Astrocyte (in vitro differentiated cells and primary cell): Measurements from ENCODE around the gene TNFAIP6. TPM values are rescaled to one million over a fixed set of nuclear protein-coding genes. Genes with fewer than 3 reads are reported as not detected.
A peak's percentile ranks its signal among the peaks of the same experiment; 100 is the strongest.

Experiments used
- DNase-seq: peaks from one replicate; pipeline ENCODE4 v3.0.0-alpha.2; 2010; ENCODE audit warnings: low read depth
- FAIRE-seq: peaks from 2 replicates; lab custom pipeline; 2011; peaks lifted over from hg19 to GRCh38; lab: Jason Lieb, UNC
- H2AFZ ChIP-seq: 2 replicates; pipeline ENCODE4 v1.6.0; 2012; ENCODE audit warnings: low read depth, low read length, inconsistent platforms
- H3K27ac ChIP-seq: 2 replicates; pipeline ENCODE4 v1.5.1; 2011; ENCODE audit warnings: low read depth, low read length, inconsistent platforms
- H3K27me3 ChIP-seq: 2 replicates; pipeline ENCODE4 v1.6.0; 2011; ENCODE audit warnings: low read length, inconsistent platforms; ENCODE audit not compliant: insufficient read depth
- H3K36me3 ChIP-seq: 2 replicates; pipeline ENCODE4 v1.5.1; 2011; ENCODE audit warnings: low read length, inconsistent platforms; ENCODE audit not compliant: insufficient read depth
- H3K4me1 ChIP-seq: 2 replicates; pipeline ENCODE4 v1.5.1; 2011; ENCODE audit warnings: low read length, inconsistent platforms; ENCODE audit not compliant: insufficient read depth
- H3K4me2 ChIP-seq: 2 replicates; pipeline ENCODE4 v1.6.0; 2012; ENCODE audit warnings: low read length, inconsistent platforms
- H3K4me3 ChIP-seq: 2 replicates; pipeline ENCODE4 v1.5.1; 2011; ENCODE audit warnings: low read depth, mild to moderate bottlenecking, low read length, inconsistent platforms; ENCODE audit not compliant: insufficient read depth
- H3K79me2 ChIP-seq: 2 replicates; pipeline ENCODE4 v1.6.0; 2012; ENCODE audit warnings: mild to moderate bottlenecking, low read length, inconsistent platforms; ENCODE audit not compliant: insufficient read depth
- H3K9ac ChIP-seq: 2 replicates; pipeline ENCODE4 v1.6.0; 2012; ENCODE audit warnings: mild to moderate bottlenecking, low read length, inconsistent platforms
- H3K9me3 ChIP-seq: 2 replicates; pipeline ENCODE4 v1.5.1; 2012; ENCODE audit warnings: low read depth, mild to moderate bottlenecking, low read length, inconsistent platforms; ENCODE audit not compliant: insufficient read depth
- H4K20me1 ChIP-seq: 2 replicates; pipeline ENCODE4 v1.6.0; 2012; ENCODE audit warnings: low read length, inconsistent platforms; ENCODE audit not compliant: insufficient read depth
- H3K27ac Mint-ChIP-seq: one replicate; pipeline ENCODE4 v1.8.0; 2021; ENCODE audit warnings: mild to moderate bottlenecking, mixed read lengths; ENCODE audit not compliant: unreplicated experiment
- H3K27me3 Mint-ChIP-seq: one replicate; pipeline ENCODE4 v1.8.0; 2021; ENCODE audit warnings: low read depth, mixed read lengths; ENCODE audit not compliant: unreplicated experiment
- H3K36me3 Mint-ChIP-seq: one replicate; pipeline ENCODE4 v1.8.0; 2021; ENCODE audit warnings: low read depth, mixed read lengths; ENCODE audit not compliant: unreplicated experiment
- H3K4me1 Mint-ChIP-seq: one replicate; pipeline ENCODE4 v1.8.0; 2021; ENCODE audit warnings: low read depth, mixed read lengths; ENCODE audit not compliant: unreplicated experiment
- H3K4me3 Mint-ChIP-seq: one replicate; pipeline ENCODE4 v1.8.0; 2021; ENCODE audit warnings: mild to moderate bottlenecking, moderate library complexity, mixed read lengths; ENCODE audit not compliant: unreplicated experiment
- H3K9me3 Mint-ChIP-seq: one replicate; pipeline ENCODE4 v1.8.0; 2021; ENCODE audit warnings: mild to moderate bottlenecking, mixed read lengths; ENCODE audit not compliant: unreplicated experiment
- EZH2 ChIP-seq: IDR thresholded peaks from 2 replicates; pipeline ENCODE4 v1.6.1; 2012; ENCODE audit warnings: mild to moderate bottlenecking, low read length, inconsistent platforms; ENCODE audit not compliant: insufficient read depth
- total RNA-seq: library from RNA; stranded (reverse); gene quantifications from 2 replicates; pipeline ENCODE4 v1.2.1, GENCODE V29; 2021
- TF ChIP-seq, protein P1 (sequence below): IDR thresholded peaks from 2 replicates; pipeline ENCODE4 v1.5.1; 2011; ENCODE audit warnings: low read depth, mild to moderate bottlenecking, inconsistent platforms, low read length, moderate library complexity; ENCODE audit not compliant: insufficient read depth

The TNFAIP6 gene
- total RNA-seq, 1 donor from 2014 or later, result 0.75 TPM

DNA sequence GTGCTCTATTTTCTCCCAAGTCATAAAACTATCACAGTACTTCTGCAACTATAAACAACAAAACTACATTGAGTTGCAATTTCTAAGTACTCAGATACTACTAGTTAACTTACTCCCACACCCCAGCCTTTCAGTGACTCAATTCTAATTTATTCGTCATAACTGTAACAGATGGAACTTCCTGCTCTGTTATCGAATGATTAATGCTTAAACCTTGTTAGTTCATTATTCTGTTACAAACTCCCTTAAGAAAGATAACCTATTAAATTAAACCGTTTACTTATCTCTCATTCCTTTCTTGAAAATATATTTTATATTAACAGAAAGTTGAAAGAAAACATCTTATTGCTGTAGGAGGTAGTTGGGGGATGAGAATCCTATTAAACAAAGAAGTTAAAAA is 17.0 kb downstream of the TNFAIP6 start:
- Histone ChIP-seq H3K36me3 (no peaks in the 10 kb centered on the region), H2AFZ (no peak overlapping the region), H3K4me2 (peak overlapping the region; percentile 55), H4K20me1 (no peaks in the 10 kb centered on the region), H3K79me2 (no peaks in the 10 kb centered on the region), H3K27me3 (no peaks in the 10 kb centered on the region), H3K4me1 (peaks cover 7% of the 10 kb centered on the region), H3K27ac (peak overlapping the region; percentile 69), H3K9me3 (no peaks in the 10 kb centered on the region), H3K9ac (peak overlapping the region; percentile 26), H3K4me3 (no peak overlapping the region)
- Mint-ChIP-seq H3K36me3 (no peaks in the 10 kb centered on the region), H3K4me1 (peaks cover 5% of the 10 kb centered on the region), H3K4me3 (no peak overlapping the region), H3K9me3 (no peaks in the 10 kb centered on the region), H3K27ac (no peak overlapping the region), H3K27me3 (no peaks in the 10 kb centered on the region)
- DNase-seq (peak; percentile 91), FAIRE-seq (no peak)
- TF ChIP-seq, protein P1, sequence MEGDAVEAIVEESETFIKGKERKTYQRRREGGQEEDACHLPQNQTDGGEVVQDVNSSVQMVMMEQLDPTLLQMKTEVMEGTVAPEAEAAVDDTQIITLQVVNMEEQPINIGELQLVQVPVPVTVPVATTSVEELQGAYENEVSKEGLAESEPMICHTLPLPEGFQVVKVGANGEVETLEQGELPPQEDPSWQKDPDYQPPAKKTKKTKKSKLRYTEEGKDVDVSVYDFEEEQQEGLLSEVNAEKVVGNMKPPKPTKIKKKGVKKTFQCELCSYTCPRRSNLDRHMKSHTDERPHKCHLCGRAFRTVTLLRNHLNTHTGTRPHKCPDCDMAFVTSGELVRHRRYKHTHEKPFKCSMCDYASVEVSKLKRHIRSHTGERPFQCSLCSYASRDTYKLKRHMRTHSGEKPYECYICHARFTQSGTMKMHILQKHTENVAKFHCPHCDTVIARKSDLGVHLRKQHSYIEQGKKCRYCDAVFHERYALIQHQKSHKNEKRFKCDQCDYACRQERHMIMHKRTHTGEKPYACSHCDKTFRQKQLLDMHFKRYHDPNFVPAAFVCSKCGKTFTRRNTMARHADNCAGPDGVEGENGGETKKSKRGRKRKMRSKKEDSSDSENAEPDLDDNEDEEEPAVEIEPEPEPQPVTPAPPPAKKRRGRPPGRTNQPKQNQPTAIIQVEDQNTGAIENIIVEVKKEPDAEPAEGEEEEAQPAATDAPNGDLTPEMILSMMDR, result no peak
- no peak for TF ChIP-seq EZH2

DNA sequence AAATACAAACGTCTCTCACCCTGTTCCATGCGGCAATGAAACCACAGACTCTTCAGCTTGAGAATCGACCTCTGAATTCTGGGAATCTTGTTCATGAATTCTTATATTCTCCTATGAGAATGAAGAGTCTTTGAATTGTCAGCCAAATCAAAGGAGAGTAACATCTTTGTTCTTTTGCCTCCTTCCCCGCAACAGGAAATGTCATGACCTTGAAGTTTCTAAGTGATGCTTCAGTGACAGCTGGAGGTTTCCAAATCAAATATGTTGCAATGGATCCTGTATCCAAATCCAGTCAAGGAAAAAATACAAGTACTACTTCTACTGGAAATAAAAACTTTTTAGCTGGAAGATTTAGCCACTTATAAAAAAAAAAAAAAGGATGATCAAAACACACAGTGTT is 21.8 kb downstream of the TNFAIP6 start:
- H3K27ac Mint-ChIP-seq, result no peak overlapping the region
- no peak overlapping the region for H3K4me3 Mint-ChIP-seq
- TF ChIP-seq EZH2, result no peak
- TF ChIP-seq, protein P1, result no peak
- Histone ChIP-seq H3K4me1 (peaks cover 3% of the 10 kb centered on the region), H3K4me2 (no peak overlapping the region), H3K27ac (no peak overlapping the region), H4K20me1 (no peaks in the 10 kb centered on the region), H3K9ac (no peak overlapping the region), H3K9me3 (no peaks in the 10 kb centered on the region), H3K79me2 (no peaks in the 10 kb centered on the region), H2AFZ (no peak overlapping the region), H3K36me3 (no peaks in the 10 kb centered on the region), H3K27me3 (no peaks in the 10 kb centered on the region), H3K4me3 (no peak overlapping the region)
- FAIRE-seq (no peak), DNase-seq (no peak)
- H3K4me1 Mint-ChIP-seq, result peaks cover 16% of the 10 kb centered on the region
- no peaks in the 10 kb centered on the region for H3K9me3 Mint-ChIP-seq
- H3K36me3 Mint-ChIP-seq, result no peaks in the 10 kb centered on the region
- no peaks in the 10 kb centered on the region for H3K27me3 Mint-ChIP-seq

DNA sequence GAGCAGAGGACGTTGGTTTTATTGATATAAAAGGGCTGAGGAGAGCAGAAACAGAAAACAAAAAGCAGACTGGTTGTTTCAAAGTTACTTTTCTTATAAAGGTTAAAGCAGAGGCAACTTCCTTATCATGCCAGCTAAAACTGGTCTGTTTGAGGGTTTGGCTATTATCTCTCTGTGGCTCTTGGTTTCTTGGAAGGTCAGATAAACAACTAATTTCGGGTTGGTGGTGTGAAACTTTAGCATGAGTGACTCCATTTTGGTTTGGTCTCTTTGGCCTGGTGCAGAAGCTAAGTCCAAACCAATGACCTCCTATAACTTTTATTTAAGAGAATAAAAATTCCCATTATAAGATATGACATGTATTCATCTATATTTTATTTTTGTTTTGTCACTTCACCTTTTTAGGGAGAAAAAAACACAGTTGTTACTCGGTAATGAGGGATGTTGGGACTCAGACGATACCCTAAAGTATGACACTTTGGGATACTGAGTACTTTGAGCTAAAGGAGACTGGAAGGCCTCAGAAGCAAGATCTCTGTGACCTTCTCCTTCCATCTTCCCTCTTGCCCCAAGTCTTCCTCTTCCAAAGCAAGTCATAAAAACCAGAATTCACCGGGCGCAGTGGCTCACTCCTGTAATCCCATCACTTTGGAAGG is 23.3 kb downstream of the TNFAIP6 start:
- Mint-ChIP-seq H3K4me3 (no peak overlapping the region), H3K27me3 (no peaks in the 10 kb centered on the region), H3K4me1 (peaks cover 14% of the 10 kb centered on the region), H3K36me3 (no peaks in the 10 kb centered on the region), H3K27ac (peak overlapping the region; percentile 69), H3K9me3 (no peaks in the 10 kb centered on the region)
- DNase-seq (no peak), FAIRE-seq (no peak)
- no peaks in the 10 kb centered on the region for H3K79me2 ChIP-seq
- H3K9me3 ChIP-seq, result no peaks in the 10 kb centered on the region
- no peaks in the 10 kb centered on the region for H3K4me1 ChIP-seq
- no peak overlapping the region for H3K4me2 ChIP-seq
- no peaks in the 10 kb centered on the region for H3K27me3 ChIP-seq
- H2AFZ ChIP-seq, result no peak overlapping the region
- H3K36me3 ChIP-seq, result no peaks in the 10 kb centered on the region
- H3K4me3 ChIP-seq, result no peak overlapping the region
- no peaks in the 10 kb centered on the region for H4K20me1 ChIP-seq
- H3K27ac ChIP-seq, result no peak overlapping the region
- no peak for TF ChIP-seq EZH2
- TF ChIP-seq, protein P1, result no peak
- no peak overlapping the region for H3K9ac ChIP-seq
